ENCODE results near the gene NTRK2. TPM values are rescaled to one million over a fixed set of nuclear protein-coding genes. Genes with fewer than 3 reads are reported as not detected.

NTRK2 gene
- total and polyA plus RNA-seq, 4 donors = 0.26 to 1.4 (median 0.56) TPM

DNA sequence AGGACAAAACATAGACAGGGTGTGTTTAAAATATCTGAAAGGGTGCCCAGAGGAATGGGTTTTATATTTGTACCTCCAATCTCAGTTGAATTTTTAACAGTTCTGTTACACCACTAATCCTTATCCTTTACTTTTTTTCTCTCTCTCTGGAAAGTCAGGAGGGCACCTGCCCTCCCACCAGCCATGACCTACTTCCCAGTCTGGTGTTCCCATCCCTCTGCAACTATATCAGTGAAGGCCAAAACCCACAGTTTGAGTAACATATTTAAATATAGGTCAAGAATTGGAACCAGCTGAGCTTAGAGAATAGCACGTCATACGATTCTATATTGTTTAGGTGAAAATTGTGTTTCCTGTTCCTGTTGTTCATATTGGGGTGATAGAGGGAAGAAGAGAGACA, 229.8 kb downstream of the NTRK2 start:
- no peak overlapping the region for H3K9ac ChIP-seq (ENCODE audit: low read depth in 1 of 2, low read length in 2 of 2)
- TF ChIP-seq, protein P1, sequence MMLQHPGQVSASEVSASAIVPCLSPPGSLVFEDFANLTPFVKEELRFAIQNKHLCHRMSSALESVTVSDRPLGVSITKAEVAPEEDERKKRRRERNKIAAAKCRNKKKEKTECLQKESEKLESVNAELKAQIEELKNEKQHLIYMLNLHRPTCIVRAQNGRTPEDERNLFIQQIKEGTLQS (IDR thresholded peaks at IDR 0.05) = no peak
- TF ChIP-seq, protein P2, sequence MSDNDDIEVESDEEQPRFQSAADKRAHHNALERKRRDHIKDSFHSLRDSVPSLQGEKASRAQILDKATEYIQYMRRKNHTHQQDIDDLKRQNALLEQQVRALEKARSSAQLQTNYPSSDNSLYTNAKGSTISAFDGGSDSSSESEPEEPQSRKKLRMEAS (IDR thresholded peaks at IDR 0.05) = no peak
- TF ChIP-seq HNF4A (conservative IDR thresholded peaks at IDR 0.05) (no peak), HNF4G (IDR thresholded peaks at IDR 0.05) (no peak), JUND (IDR thresholded peaks at IDR 0.05) (no peak), EGR1 (IDR thresholded peaks at IDR 0.05; ENCODE audit: low read depth in 2 of 2) (no peak), RXRA (IDR thresholded peaks at IDR 0.05) (no peak), YY1 (IDR thresholded peaks at IDR 0.05) (no peak), RAD21 (IDR thresholded peaks at IDR 0.05) (no peak), FOXA2 (IDR thresholded peaks at IDR 0.05) (no peak), GABPA (IDR thresholded peaks at IDR 0.05 in 1 of 2, conservative IDR thresholded peaks at IDR 0.05 in 1 of 2) (no peak), TAF1 (conservative IDR thresholded peaks at IDR 0.05) (no peak), NR2F2 (IDR thresholded peaks at IDR 0.05) (no peak), FOXA1 (IDR thresholded peaks at IDR 0.05) (no peak), SP1 (IDR thresholded peaks at IDR 0.05) (no peak)
- TF ChIP-seq, protein P3, sequence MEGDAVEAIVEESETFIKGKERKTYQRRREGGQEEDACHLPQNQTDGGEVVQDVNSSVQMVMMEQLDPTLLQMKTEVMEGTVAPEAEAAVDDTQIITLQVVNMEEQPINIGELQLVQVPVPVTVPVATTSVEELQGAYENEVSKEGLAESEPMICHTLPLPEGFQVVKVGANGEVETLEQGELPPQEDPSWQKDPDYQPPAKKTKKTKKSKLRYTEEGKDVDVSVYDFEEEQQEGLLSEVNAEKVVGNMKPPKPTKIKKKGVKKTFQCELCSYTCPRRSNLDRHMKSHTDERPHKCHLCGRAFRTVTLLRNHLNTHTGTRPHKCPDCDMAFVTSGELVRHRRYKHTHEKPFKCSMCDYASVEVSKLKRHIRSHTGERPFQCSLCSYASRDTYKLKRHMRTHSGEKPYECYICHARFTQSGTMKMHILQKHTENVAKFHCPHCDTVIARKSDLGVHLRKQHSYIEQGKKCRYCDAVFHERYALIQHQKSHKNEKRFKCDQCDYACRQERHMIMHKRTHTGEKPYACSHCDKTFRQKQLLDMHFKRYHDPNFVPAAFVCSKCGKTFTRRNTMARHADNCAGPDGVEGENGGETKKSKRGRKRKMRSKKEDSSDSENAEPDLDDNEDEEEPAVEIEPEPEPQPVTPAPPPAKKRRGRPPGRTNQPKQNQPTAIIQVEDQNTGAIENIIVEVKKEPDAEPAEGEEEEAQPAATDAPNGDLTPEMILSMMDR (IDR thresholded peaks at IDR 0.05; ENCODE audit: low read depth, low read length, missing input control) = no peak
- TF ChIP-seq, protein P4, sequence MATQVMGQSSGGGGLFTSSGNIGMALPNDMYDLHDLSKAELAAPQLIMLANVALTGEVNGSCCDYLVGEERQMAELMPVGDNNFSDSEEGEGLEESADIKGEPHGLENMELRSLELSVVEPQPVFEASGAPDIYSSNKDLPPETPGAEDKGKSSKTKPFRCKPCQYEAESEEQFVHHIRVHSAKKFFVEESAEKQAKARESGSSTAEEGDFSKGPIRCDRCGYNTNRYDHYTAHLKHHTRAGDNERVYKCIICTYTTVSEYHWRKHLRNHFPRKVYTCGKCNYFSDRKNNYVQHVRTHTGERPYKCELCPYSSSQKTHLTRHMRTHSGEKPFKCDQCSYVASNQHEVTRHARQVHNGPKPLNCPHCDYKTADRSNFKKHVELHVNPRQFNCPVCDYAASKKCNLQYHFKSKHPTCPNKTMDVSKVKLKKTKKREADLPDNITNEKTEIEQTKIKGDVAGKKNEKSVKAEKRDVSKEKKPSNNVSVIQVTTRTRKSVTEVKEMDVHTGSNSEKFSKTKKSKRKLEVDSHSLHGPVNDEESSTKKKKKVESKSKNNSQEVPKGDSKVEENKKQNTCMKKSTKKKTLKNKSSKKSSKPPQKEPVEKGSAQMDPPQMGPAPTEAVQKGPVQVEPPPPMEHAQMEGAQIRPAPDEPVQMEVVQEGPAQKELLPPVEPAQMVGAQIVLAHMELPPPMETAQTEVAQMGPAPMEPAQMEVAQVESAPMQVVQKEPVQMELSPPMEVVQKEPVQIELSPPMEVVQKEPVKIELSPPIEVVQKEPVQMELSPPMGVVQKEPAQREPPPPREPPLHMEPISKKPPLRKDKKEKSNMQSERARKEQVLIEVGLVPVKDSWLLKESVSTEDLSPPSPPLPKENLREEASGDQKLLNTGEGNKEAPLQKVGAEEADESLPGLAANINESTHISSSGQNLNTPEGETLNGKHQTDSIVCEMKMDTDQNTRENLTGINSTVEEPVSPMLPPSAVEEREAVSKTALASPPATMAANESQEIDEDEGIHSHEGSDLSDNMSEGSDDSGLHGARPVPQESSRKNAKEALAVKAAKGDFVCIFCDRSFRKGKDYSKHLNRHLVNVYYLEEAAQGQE (IDR thresholded peaks at IDR 0.05) = no peak
- TF ChIP-seq, protein P5, sequence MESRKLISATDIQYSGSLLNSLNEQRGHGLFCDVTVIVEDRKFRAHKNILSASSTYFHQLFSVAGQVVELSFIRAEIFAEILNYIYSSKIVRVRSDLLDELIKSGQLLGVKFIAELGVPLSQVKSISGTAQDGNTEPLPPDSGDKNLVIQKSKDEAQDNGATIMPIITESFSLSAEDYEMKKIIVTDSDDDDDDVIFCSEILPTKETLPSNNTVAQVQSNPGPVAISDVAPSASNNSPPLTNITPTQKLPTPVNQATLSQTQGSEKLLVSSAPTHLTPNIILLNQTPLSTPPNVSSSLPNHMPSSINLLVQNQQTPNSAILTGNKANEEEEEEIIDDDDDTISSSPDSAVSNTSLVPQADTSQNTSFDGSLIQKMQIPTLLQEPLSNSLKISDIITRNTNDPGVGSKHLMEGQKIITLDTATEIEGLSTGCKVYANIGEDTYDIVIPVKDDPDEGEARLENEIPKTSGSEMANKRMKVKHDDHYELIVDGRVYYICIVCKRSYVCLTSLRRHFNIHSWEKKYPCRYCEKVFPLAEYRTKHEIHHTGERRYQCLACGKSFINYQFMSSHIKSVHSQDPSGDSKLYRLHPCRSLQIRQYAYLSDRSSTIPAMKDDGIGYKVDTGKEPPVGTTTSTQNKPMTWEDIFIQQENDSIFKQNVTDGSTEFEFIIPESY (IDR thresholded peaks at IDR 0.05) = no peak
- H3K36me3 ChIP-seq (ENCODE audit: control insufficient read depth in 4 of 4, insufficient read depth in 3 of 4, low read depth in 1 of 4, low read length in 3 of 4) = no peaks in the 10 kb centered on the region
- no peaks in the 10 kb centered on the region for H3K9me3 ChIP-seq (ENCODE audit: control insufficient read depth in 4 of 4, low read length in 3 of 4)
- H3K4me3 ChIP-seq (ENCODE audit: low read depth in 1 of 3, low read length in 3 of 3) = no peak overlapping the region
- no peak for DNase-seq (ENCODE audit: low spot score)
- H3K27ac ChIP-seq (ENCODE audit: low read depth in 1 of 2, low read length in 2 of 2) = no peak overlapping the region
- 79% methylated on average over 2 of the region's 2 CpGs for WGBS
- no peaks in the 10 kb centered on the region for H3K4me1 ChIP-seq (ENCODE audit: control insufficient read depth in 4 of 4, insufficient read depth in 4 of 4, low read length in 3 of 4)
- H3K27me3 ChIP-seq (ENCODE audit: control insufficient read depth in 4 of 4, insufficient read depth in 4 of 4, low read length in 3 of 4) = peaks cover 0 to 2% (median 0%) of the 10 kb centered on the region in 4 donors
